ENCODE results near the gene C19orf85.
"Not testable (repeated sequence)": the region's sequence is repeated elsewhere in the genome, so short reads cannot be mapped to it uniquely, and the experiment has no call there.

Gene C19orf85

GRCh38 chr19:55436847-55437246 lies 27.7 kb downstream of the C19orf85 start:
- no peak for ATAC-seq

GRCh38 chr19:55435020-55435419 lies 29.5 kb downstream of the C19orf85 start:
- ATAC-seq, result no peak

GRCh38 chr19:55434356-55434919 lies 30.1 kb downstream of the C19orf85 start:
- ATAC-seq, result no peak

GRCh38 chr19:55433292-55433691 lies 31.3 kb downstream of the C19orf85 start:
- no peak for ATAC-seq

GRCh38 chr19:55432241-55432959 lies 32.2 kb downstream of the C19orf85 start:
- no peak for ATAC-seq

- no peak for ATAC-seq
These were observed 33.4 kb downstream of the C19orf85 start for GRCh38 chr19:55431183-55431582.

GRCh38 chr19:55426042-55426441 lies 38.5 kb downstream of the C19orf85 start:
- no peak for ATAC-seq

GRCh38 chr19:55424518-55424917 lies 40.0 kb downstream of the C19orf85 start:
- ATAC-seq, result no peak

GRCh38 chr19:55423225-55424005 lies 41.1 kb downstream of the C19orf85 start:
- no peak for ATAC-seq

- ATAC-seq, result not testable (repeated sequence)
These were observed 43.3 kb downstream of the C19orf85 start for GRCh38 chr19:55421281-55421680.

GRCh38 chr19:55419624-55420236 lies 44.8 kb downstream of the C19orf85 start:
- no peak for ATAC-seq

GRCh38 chr19:55419103-55419502 lies 45.4 kb downstream of the C19orf85 start:
- ATAC-seq, result no peak

GRCh38 chr19:55418185-55418584 lies 46.4 kb downstream of the C19orf85 start:
- peak in 1 of 2 donors; percentile 71 for ATAC-seq

All from activated CD4-positive, CD25-positive, alpha-beta regulatory T cell treated with anti-CD3 and anti-CD28 coated beads, Interleukin-2, amount 50 U/mL, for 24 hours (primary cell).